Stimulated activated CD4-positive, alpha-beta T cell treated with anti-CD3 and anti-CD28 coated beads, Interleukin-12 subunit alpha, Interleukin-12 subunit beta, amount 100 ng/mL, for 4 hours (primary cell): ENCODE results near the gene COPS3.

ENCODE experiments used
- DNase-seq: peaks from one replicate; pipeline ENCODE4 v3.0.0-alpha.2; 2020

The COPS3 gene

DNA sequence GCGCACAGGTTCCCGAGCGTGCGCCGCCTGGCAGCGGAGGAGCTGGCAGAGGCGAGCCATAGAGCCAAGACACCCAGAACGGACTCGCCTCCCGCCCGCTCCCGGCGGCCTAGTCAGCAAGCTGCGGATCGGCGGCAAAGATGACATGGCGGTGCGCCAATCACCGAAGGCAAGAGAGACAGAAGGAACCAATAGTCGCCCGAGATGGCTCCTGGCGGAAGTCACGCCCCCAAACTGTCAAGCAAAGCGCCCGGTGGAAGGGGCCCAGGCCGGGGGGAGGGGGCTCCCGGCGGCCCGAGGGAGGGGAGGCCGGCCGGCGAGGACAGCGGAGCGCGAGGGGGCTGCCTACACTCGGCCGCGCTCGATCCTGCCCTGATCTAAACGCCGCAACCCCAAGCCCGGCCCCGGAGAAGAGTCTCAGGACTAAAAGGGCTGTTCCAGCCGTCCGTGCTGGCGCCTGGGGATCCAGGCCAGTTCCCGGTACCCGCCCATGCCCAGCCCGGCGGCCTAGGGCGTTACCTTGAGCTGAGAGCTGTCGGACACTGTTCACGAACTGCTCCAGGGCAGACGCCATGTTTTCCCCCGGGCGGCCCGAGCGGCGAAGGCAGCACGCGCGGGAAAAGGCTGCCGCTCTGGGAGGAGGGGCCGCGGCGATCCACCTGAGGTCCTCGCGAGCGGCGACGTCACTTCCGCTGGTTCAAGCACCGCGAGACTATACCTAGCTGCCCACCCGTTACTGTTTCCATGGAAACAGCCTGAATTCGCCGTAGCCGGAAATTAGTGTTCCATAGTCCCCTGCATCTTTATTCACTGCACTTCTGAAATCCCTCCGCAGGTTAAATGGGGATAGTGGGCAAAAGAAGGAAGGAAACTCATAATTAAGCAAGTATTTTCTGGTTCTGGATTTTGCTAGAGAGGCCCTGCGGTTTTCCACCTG lies at the start of gene COPS3:
COPS3 (minus strand) TSS at position 634 of the 937 bp plus-strand sequence; CDS start at position 574, 60 bp downstream.
- peak; percentile 96 for DNase-seq

GRCh38 chr17:17328251-17328650 lies 47.2 kb upstream of the COPS3 start:
- no peak for DNase-seq

DNA sequence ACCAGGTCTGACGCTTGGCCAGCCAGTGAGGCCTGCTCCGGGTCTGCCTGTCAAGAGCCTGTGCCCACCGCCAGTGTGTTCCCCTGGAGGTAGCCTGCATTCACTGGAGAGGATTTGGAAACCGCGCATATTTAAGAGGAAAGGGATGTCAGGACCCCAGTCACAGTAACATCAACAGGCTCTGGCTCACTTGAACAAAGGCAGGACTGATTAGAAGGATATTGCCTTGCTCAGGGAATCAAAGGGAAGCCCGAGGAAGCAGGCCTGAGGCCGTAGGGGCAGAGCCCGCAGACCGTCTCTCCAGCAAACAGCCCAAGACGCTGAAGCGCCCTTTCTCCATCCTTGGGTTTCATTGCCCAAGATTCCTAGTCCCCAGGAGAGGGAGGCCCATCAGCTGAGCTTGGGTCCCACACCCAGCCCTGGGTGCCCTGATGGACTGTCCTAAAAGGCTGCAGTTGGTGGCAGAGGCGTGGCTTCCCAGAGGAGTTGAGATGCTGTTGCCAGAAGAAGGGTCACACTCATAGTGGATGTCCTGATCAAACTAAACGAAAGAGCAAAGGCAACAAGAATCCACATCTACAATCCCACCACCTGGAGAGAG lies 45.3 kb upstream of the COPS3 start:
- DNase-seq: no peak

DNA sequence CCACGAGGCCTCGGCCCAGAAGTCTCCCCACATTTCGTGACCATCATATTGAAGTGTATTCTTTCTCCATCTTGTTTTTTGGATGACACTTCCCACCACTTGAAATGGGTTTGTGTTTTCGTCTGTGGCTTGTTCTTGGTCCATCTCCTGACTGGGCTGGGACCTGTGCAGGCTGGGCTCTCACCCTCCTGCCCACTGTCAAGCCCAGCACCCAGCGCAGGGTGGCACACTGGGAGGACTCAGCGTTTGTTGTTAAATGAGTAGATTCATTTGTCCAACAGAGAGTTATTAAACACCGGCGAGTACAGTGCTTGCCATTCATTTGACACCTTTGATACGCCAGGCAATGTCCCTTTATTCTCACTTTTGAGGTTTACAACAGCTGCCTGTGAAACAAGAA lies 44.8 kb upstream of the COPS3 start:
- DNase-seq: no peak

DNA sequence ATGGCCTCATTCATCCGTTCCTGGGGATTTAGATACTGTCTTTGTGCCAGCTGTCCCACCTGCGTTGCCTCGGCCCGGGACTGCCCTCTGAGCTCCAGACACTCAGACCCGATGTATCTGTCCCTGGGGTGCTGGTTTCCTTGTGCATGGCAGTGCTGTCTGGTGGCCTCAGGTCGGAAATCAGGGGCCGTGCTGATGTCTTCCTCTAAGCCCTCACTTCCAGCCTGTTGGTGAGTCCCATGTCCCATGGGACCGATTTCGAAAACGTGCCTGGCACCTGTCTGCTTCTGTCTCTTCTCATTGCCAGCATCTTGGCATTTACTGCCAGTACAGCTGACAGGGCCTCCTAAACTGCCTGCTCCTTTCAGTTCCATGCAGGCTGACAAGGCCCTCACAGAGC lies 44.2 kb upstream of the COPS3 start:
- no peak for DNase-seq

DNA sequence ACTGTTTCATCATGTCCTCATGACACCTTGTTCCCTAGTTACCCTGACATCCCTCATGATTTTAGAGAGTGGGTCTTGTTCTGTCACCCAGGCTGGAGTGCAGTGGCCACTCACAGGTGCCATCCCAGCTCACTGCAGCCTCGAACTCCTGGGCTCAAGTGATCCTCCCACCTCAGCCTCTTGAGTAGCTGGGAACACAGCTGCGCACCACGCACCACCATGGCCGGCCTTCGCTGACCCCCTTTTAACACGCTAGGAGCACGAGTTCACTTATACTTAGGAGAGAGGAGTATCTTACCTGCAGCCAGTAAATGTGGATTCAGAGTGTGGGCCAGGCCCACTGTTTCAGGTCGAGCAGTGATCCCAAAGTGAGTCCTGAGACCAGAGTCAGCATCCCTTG lies 43.6 kb upstream of the COPS3 start:
- DNase-seq: no peak

DNA sequence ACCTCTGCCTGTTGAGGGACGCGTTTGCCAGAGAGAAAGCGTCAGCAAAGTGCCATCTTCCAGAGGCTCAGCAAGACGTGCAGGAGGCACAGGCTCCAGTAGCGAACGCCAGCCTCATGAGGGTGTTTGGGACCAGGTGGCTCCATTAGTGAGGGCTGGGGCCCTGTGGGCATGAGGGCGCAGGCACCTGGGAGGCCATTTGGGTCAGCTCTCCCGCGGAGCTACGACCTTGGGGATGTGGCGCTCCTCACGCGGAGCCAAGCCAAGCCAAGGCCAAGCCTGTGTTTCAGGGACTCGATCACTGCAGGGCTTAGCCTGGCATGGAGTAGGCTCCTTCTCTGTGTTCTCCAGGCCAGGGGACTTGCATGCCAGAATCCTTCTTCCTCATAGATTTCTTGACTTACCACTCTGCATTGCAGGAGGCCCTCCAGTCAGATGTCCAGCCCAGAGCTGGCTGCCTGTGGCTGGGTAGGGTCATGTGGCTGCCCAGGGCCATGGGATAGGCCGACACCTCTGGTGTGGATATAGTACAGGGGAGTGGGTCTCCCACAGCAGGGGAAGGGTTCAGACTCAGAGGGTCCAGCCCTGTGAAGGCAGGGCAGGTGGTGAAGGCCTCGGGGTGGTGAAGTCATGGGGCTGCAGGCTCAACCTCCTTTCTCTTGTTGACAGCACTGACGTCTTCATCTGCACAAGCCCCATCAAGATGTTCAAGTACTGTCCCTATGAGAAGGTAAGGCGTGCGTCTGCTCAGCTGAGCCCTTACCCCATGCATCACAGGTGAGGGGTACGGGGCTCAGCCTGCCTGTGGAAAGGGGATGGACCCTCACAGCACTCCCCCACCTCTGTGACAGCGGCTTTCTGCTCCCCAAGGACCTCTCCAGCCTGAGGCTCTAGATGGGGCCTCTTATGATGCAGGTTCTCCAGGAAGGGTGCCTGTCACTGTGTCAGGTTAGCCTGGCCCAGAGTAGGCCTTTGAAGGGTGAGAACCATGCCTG lies 41.8 kb upstream of the COPS3 start:
- DNase-seq: no peak

GRCh38 chr17:17321356-17322025 lies 40.4 kb upstream of the COPS3 start:
- DNase-seq: no peak

DNA sequence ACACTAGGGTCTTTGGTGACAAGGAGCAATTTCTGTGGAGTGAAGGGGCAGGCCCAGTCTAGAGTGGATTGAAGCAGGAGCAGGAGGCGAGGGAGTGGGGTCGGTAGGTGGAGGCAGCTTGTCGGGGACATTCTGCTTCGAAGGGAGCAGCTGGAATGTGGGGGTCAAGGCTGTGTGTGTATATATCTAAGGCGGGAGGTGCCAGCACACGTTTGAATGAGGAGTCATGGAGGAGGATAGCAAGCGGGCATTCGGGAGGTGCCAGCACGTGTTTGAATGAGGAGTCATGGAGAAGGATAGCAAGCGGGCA lies 39.8 kb upstream of the COPS3 start:
- DNase-seq: no peak

DNA sequence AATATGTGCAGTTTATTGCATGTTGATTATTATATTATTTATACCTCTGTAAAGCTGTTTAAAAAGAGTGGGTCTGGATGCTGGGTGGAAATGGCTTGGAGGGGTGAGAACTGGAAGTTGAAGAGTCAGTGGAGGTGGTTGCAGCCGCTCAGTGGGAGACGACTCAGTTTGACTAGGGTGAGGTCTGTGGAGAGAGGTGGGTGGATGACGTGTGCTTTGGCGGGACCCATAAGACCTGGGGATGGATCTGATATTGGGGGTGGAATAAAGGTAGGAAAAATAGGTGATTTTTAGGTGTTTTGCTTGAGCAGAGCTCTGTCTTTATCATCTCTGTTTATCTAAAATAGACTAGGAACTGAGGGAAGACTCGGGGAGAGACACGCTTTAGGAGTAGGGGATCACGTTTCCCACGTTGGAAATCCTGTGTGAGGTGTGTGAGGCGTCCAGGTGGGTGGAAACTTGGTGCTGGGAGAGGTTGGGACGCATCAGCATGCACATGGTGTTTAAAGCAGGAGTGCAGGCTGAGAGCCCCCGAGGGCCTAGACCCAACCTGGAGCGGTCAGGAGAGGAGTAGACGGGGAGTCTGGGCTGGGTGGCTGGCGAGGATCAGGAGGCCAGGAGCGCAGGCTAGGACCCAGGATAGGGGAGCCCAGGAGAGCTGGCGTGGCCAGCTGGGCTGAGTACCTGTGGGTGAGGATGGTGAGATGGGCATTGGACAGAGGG lies 39.3 kb upstream of the COPS3 start:
- no peak for DNase-seq

DNA sequence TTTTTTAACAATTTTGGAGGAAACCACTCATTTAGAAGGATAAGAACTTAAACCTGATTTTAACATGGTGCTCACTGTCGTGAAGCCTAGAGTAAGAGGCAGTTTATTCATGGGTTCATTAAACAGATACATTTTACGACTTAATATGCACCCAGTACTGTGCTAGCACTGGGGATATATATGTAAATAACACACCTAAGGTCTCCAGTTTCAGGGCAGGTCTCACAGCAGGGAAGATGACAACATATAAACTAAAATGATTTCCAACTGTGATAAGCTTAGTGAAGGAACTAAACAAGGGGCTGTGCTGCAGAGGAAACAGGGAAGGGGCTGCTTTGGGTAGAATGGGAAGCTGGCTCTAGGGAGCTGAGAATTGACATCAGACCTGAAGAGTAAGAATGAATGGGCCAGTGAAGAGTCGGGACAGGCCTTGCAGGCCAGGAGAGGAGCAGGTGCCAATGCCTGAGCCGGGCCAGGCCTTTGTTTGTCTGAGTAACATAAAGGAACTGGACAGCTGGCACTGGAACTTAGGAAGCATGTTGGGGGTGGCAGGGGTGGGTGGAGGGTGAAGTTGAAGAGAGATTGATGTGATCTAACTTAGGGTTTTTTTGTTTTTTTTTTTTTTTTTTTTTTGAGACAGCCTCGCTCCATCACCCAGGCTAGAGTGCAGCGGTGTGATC lies 34.2 kb upstream of the COPS3 start:
- DNase-seq: no peak

GRCh38 chr17:17314501-17315071 lies 33.5 kb upstream of the COPS3 start:
- no peak for DNase-seq

- DNase-seq: peak; percentile 64
Measured at GRCh38 chr17:17313350-17313991, 32.4 kb upstream of the COPS3 start.

GRCh38 chr17:17309356-17309755 lies 28.3 kb upstream of the COPS3 start:
- no peak for DNase-seq

- peak; percentile 22 for DNase-seq
Measured at GRCh38 chr17:17305281-17305801, 24.3 kb upstream of the COPS3 start.

DNA sequence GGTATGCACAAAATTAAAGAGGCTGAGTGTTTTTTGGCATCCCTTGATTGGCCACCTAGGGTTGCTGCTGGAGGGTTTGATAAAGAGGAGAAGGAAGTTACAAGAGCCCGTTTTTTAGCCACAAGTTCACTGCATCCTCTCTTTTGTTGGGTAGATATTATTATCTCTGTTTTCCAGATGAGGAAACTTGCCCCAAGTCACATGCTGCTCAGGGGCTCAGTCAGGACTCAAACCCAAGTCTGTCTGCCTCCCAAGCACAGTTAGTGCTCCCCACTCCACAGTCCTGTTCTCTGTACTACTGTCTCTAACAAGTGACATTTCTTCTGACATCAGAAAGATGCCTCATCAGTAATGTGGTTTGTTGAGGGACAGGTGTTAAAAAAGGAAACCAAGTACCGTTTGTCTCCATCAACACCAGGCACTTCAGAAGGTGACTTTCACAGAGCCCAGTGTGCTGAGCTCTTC lies 23.5 kb upstream of the COPS3 start:
- no peak for DNase-seq

DNA sequence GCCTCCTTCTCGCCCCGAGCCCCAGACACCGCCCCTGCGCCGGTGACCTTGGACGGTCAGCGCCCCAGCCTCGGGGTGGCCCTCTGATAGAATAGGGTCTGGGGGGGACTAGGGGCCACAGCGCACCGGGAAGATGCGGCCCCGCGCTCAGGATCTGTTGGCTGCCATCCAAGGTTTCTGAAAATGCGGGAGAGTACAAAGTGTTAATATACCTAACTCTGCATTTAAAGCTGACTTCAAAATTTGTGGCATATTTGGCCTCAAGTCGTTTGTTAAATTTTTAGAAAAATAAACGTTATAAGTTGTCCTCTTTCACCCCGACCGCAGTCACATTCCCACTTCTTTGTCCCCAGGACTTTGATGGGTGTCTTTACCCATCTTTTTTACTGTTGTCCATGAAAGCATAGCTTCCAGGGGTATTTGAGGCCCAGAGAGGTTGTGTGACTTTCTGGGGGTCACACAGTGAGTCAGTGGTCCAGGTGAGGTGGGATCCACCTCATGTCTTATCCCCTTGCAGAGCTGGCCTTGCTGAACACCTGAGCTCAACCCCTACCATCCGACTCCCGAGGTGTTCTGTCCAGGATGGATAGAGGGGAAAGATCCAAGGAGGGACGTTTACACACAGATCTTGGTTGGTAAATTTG lies 22.9 kb upstream of the COPS3 start:
- DNase-seq: no peak

DNA sequence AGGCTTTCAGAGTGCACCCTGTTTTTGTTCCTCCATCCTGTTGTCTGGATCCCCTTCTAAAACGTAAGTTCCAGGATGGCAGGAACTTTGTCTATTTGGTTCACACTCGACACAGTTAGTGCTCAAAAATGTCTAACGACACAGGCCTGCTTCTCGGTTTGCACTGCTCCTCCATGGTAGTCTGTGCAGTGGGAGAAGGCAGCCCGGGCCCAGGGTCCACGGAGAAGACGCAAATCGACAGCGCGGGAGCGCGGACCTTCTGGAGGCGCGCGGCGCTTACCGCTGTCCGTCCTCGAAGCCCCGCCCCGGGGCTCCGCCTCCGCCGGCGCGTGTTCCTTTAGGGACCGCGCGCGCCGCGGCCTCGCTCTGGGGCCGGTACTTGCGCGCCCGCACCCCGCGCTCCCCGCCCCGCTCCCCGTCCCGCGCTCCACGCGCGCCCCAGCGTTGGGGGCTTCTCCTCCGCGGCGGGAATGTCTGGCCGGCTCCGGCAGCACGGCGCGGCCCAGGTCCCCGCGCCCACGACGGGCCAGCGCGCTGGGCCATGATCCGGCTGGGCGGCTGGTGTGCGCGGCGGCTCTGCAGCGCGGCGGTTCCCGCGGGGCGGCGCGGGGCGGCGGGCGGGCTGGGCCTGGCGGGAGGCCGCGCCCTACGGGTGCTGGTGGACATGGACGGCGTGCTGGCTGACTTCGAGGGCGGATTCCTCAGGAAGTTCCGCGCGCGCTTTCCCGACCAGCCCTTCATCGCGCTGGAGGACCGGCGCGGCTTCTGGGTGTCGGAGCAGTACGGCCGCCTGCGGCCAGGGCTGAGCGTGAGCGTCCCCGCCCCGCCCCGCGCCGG lies 22.2 kb upstream of the COPS3 start, which contains the start of gene NT5M:
NT5M (plus strand) TSS at position 364 of the 837 bp plus-strand sequence; CDS start at position 542, 178 bp downstream.
- peak; percentile 72 for DNase-seq
